CD4-positive, alpha-beta T cell treated with Interferon alpha-2 for 1 hour (primary cell): ENCODE data around the gene PTGIS.
"Not testable (repeated sequence)": the region's sequence is repeated elsewhere in the genome, so short reads cannot be mapped to it uniquely, and the experiment has no call there.

Source experiments
- DNase-seq, 2 donors: peaks; one replicate each; pipeline ENCODE4 v3.0.0-alpha.2; 2020 to 2022

Gene PTGIS

DNA sequence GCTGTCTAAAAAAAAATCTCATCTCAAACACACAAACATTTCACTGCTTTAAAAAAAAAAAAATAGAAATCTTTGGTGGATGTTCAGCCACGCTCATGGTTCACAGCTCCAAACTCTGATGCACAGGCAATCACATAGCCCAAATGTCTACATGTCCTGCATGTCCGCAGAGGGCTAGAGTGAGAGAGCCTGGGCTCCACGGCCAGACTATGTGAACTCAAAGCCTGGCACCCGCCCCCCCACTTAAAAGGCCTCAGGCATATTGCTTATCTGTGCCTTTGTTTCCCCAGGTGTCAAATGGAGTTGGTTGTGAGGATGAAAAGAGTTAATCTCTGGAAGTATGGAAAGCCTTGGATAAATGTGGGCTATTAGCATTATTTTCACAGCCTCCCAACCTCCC lies 10.5 kb upstream of the PTGIS start:
- DNase-seq, result no peak

DNA sequence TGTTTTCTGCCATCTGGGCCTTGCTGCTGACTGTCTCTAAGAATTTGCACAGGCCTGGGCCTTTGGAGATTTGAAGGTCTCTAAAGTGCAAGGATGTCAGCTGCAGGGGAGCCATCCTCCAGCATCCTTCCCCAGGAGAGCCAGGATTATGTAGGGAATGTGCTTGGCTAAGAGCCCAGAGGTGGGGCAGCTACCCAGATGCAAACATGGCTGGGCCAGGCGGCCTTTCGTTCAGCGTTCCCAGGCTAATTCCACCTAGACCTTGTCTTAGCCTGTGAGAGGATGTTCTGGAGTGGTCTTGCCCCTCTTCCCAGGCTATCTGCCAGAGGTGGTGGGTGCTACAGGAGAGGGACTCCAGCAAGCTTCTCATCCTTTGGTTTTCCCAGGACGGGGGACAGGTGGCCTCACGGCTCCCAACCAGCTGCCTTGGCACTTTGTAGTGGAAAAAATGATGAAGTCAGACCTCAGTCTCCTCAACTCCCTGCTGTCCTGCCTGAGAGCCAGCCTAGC lies 7.7 kb upstream of the PTGIS start:
- DNase-seq, result no peak

DNA sequence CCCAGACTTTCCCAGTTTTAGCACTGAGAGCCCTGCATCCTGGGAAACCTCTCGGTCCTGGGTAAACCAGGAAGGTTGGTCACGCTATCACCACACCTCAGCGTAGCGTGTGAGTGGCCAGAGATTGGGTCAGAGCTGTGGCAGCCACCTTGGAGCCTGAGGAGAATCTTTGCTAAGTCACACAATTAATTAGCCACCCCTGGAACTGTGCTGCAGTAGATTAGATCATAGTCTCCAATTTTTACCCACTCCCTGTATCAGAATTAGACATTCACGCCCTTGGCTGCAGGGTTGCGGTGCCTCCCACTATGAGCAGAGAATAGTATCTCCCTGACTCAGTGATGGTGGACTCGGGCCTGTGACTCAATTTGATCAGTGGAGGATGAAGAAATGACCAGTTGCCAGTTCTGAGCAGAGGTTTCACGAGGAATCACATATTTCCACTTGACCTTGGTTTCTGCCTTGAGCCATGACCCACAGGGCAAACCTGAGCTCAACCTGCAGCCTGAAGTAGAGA lies 6.0 kb upstream of the PTGIS start:
- DNase-seq, result no peak

DNA sequence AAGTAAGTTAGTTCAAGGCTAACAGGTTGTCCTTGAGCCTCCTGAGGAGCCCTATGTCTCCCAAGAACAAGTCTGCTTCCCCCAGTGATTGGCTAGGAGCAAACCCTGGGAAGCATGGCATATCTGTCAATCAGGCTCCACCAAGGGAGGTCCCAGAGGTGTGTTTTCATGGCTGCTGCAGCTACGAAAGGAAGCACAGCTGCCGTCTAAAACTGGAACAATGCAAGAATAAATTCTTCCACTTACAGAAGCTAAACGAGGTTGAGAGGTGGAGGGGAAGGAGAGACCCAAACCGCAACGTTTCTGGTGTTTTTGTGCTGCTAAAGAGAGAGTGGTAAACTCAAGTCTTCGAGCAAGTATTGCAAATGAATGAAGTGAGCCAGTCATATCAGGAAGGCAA lies 4.9 kb upstream of the PTGIS start:
- no peak for DNase-seq

DNA sequence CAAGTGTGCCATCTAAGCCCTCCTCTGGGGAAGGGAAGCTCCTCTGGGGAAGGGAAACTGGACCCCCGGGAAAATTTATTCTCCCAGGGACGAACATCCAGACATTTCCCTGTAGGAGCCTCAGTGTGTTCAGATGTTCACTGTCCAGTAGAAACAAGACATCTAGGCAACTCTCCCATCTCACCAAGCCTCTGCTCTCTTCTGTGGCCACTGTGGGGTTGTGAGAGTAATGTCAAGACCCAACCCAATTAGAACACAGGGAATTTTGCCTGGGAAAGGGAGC lies 3.6 kb upstream of the PTGIS start:
- no peak for DNase-seq

DNA sequence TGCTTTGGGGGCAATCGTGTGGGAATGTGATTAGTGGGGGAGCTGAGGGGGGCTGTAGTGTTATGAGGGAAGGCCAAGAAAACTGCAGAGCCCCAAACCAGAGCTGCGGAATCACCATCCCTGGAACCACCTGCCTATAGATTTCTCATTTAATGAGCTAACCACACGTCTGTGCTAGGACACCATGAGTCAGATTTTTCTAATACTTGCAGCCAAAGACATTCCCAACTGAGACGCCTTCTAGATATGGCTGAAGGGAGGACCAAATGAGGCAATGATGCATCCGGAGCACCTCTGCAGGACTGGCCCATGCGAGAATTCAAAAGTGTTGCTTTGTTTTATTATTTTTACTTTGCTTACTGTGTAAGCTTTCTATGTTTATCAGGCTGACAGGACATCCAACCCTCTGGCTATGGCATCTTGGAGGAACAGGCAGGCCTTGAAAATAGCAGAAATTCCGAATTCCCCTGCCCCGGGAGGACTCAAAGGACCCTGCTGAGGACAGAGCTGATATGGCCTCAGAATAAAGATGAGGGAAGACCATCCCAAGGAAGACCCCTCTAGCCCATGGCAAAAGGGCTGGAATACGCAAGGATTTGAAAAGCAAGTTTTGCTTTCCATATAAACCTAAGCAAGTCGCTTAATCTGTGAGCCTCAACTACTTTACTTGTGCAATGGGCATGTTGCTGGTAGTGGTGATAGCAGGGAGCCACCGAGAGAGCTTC lies 3.1 kb upstream of the PTGIS start:
- no peak for DNase-seq

DNA sequence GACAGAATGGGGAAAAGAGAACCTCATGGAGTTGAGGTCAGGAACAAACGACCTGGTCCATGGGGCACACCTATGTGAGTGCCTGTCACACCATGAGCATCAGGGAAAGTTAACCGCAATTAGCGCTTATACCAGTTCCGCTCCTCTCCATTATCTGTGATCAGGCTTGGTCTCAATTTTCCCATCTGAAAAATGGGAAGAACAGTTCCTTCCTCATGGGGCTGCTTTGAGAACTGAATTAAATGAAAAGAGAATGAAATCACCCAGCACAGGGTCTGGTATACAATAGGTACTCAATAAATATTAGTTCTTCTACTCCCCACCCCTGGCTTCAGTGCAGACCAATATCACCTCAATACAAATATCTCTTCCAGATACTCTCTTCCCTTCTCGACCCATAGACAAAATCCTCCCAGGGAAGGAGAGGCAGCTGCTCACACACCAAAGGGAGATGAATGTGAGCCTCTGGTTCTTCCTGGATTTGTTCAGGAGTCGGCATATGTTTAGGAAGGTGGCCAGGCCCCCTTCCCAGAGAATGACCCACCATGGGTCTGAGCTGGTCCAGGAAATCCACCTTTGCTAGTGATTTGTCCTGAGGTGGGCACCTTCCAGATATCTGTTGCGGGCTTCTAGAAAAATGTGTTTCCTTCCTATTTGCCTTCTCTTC lies 2.4 kb upstream of the PTGIS start:
- no peak for DNase-seq

DNA sequence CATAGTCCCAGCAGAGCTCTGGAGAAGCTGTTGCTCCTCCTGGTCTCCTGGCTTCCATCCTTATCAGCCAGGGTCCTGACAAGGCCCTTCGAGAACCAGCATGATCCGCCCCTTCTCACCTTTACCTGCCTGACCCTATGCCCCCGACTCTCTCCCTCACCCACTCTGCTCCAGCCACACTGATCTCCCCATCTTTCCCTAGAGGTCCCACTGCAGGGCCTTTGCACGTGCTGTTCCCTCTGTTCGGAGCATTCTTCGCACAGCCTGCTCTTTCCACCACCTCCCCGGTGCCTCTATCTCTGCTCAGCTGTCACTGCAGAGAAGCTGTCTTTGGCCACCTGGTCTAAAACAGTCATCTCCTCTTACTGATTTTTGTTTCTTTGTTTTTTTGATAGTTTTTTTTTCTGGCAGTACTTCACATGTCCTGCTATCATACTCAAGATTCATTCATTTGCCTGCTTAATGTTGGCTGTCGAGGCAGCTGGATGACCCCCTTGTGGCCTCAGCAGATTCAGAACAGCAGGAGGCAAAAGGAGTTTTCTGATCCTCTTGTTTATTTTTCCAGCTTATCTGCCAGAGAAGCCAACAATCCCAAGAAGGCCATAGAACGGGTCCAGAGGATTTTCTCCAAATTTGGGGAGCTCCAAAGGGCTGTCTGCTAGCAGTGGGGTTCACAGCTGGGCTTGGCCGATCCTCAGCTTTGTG lies 1.6 kb upstream of the PTGIS start:
- DNase-seq, result no peak

DNA sequence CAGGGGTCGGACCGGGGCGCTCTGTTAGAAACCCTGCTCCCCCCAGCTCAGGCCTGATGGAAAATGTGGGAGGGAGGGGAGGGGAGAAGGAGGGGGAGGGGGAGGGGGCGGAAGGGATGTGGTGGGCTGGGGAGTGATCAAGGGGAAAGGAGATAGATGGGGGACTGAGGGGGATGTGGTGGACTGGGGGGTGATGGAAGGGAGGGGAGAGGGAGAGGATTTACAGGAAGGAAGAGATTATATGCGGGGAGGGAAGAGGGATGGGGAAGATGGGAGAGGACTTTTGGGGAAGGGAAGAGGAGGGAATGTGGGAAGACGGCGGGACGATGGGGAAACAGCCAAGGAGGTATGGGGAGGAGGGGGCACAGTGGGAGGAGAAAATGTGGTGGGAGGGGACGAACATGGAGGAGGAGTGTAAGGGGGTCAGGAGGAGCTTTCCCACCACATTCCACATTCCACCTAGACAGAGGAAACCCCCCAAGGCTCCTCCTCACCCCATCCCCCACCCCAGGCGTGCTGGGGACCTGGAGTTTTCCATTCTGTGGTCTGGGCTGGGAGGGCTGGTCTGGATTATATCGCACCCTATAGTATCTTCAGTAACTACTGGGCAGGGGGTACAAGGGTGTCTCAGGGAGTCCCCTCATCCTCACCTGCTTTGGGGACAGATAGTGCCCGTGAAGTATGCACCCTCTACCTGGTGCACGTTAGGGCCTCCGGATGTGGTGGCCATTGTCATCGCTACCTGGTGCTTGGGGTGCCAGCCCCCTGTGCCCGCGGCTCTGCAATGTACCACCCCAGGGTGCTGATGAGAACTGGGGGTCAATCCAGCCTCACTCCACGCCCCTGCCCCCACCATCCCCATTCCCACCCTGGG lies 578 bp upstream of the PTGIS start:
- DNase-seq, result no peak

DNA sequence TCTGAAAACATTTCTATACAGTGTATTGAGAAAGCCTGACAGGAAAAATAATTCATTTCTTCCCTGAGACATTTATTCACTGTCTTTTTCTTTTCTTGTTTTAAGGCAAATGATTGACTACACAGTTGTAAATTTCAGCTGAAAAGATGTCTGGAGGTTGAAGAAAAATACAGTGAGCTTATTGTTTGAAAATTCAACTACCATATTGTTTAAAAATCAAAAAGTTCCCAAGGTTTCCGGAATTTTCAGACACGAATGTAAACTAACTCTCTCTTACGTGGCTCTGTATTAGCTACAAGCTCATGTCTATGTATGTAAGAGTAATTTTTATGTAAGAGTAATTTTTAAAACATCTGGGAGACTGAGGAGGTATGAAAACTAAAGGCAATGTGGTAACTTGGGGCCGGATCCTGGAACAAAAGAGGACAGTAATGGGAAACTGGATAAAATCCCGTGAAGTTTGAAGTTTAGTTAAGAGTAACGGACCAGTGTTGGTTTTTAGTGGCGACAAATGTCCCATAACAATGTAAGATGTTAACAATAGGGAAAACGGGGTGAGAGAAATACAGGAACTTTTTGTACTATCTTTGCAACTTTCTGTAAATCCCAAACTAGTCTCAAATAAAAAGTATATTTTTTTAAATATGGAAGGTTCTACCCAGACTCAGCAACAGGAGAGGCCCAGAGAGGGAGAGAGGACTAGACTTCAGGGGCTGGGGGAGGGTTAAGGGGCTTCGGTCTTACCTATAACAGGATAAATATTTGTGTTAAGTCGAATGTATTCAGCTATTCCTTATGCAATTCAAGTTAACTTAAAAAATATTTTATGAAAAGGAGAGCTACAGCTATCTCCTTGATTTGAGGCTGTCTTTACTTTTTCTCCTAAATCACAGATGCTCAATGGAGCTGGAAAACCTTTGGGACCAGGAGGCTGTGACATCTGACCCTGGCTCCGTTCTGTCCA lies 1.3 kb downstream of the PTGIS start:
- no peak for DNase-seq

DNA sequence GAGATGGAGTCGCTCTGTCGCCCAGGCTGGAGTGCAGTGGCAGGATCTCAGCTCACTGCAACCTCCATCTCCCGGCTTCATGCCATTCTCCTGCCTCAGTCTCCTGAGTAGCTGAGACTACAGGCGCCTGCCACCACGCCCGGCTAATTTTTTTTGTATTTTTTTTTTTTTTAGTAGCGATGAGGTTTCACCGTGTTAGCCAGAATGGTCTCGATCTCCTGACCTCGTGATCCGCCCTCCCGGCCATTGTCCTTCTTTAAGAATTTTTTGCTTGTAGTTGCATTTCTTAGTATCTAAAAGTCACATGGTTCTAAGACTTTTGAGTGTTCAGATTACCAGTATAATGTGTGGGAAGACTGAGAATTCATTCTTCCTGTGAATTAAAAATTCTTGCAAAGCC lies 2.9 kb downstream of the PTGIS start:
- DNase-seq, result not testable (repeated sequence)

DNA sequence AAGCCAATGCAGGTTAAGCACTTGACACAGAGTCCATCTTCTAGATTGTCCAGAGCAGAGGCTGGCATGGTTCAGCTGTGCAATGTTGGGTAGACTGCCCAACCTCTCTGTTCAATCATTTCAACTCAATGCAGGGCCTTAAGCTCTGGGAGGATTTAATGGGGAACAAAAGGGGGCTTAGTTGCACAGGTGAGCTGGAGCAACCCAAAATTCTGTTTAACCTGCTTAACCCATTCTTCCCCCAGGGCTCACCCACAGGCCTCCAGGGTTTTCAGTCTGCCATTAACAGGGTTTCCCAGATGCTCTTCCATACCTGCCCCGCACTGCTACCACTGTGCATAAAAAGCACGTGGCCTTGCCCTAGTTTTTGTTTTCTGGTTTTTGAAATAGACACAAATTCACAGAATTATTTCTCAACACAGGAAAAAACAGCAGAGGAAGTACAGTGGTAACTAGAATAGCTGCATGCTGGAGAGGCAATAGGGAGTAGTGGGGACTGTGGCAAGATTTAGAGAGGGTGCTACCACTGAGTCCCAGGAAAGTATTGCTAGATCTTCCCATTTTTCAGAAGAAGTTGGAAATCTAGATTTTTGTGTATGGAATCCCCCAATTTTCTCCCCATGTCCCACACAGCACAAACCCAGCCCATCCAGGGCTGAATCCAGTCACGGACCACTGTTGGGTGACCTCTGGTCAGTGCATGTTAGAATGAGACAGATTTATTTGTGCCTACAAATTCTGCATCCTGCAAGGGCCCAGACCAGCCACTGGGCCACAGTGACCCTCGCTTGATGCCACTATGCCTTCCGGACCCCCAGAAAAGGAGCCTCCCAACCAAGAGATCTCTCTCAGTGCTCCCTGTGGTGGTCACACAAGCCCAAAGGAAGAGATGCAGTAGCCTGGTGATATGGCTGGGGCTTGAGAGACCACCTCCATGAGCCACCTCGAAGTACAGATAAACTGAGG lies 4.6 kb downstream of the PTGIS start:
- DNase-seq, result no peak

DNA sequence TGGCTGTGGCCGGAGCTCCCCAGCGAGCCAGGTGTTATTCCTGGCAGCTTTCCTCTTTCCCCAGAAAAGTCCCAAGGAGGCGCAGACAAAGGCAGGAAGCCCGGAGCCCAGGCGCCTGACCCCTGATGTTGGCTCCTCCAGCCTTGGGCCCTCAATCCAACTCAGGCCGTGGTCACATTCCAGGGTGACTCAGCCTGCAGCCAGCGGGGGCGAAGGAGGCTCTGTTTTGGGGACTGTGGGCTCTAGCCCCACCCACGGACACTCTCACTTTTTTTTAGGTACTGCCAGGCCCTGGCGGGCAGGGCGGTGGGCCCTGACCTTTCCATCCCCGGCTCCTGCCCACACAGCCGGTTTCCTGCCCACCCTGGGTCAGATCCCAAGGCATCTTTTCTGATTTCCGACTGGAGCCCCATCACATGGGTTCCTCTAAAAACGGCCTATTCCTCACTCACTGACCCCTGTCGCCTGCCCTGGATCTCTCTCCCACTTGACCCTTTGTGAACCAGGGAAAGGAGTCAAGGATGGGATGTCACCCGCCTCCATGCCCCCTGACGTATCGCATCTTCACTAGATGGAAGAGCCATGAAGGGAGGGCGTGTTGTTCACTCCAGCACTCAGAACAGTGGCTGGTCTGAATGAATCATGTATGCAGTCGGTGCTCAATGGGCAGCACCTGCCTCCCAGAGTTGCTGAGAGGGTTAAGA lies 5.5 kb downstream of the PTGIS start:
- no peak for DNase-seq

DNA sequence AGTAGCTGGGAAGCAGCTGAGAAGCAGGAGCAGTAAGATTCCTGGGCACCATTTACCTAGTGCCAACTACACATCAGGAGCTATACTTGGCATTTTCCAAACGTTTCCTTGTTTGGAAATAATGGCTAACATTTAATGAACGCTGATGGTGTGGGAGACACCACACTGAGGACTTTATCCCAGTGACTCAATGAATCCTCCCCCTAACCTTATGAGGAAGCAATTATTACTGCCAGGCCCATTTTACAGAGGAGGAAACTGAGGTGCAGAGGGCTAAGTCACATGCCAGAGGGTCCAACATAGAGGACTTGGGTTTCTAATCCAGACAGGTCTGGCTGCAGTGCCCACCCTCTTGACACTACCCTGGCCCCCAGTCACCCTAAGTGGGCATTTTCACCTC lies 6.1 kb downstream of the PTGIS start:
- DNase-seq, result no peak

DNA sequence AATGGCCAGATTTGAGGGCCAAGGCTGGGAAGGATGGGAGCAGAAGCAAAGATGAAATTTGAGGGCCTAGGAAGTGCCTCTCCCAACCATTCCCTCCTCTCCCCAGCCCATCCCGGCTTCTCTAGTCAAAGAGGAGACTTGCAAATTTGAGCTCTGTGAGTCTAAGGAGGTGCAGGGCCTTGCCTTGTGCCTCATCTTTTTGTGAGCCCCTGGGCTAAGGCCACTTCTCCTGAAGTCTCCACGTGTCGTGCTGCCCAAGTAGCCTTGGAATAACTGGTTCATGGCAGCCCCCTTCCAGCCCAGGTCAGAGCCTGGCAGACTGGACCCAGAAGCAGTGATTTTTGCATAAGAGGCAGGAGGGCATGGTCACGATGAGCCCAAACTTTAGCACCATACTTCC lies 6.7 kb downstream of the PTGIS start:
- no peak for DNase-seq

DNA sequence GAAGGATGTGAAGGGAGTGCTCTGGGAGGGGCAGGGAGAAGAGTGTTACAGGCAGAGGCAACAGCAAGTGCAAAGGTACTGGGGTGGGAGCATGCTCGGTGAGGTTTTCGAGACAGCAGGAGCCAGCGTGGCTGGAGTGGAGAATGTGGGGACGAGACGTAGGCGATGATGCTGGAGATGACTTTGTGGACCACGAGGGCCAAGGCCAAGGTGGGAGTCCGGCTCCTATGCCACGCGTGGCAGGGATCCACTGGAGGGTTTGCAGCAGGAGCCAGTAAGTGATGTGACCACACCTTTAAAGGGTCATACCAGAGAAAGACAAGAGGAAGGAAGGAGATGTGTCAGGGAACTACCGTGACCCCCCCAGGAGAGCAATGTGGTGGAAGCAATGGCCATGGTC lies 7.3 kb downstream of the PTGIS start:
- DNase-seq, result no peak

DNA sequence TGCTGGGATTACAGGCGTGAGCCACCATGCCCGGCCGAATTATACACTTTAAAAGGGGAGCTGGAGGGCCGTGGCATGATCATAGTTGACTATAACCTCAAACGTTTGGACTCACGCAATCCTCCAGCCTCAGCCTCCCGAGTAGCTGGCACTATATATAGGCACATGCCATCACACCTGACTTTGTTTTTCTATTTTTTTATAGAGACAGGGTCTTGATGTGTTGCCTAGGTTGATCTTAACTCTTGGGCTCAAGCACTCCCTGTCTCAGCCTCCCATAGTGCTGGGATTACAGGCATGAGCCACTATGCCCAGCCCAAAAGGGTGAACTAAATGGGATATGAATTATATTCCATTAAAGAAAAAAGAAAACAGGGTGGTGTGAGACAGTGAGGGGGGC lies 7.8 kb downstream of the PTGIS start:
- DNase-seq, result no peak

DNA sequence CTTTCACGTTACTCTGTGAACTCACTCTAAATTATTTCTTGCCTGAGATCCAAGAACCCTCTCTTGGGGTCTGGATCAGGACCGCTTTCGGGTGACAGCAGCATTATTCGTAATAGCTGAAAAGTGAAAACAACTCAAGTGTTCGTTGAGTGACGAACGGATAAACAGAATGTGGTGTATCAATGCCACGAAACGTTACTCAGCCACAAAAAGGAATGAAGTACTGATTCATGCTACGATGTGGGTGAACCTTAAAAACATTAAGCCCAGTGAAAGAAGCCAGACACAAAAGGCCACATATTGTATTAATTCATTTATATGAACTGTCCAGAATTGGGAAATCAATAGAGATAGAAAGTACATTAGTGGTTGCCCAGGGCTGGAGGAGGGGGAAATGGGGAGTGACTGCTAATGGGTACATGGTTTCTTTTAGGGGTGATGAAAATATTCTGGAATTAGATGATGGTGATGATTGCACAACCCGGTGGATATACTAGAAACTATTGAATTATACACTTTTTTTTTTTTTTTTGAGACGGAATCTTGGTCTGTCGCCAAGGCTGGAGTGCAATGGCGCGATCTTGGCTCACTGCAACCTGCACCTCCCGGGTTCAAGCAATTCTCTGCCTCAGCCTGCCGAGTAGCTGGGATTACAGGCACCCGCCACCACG lies 8.4 kb downstream of the PTGIS start:
- DNase-seq, result no peak

DNA sequence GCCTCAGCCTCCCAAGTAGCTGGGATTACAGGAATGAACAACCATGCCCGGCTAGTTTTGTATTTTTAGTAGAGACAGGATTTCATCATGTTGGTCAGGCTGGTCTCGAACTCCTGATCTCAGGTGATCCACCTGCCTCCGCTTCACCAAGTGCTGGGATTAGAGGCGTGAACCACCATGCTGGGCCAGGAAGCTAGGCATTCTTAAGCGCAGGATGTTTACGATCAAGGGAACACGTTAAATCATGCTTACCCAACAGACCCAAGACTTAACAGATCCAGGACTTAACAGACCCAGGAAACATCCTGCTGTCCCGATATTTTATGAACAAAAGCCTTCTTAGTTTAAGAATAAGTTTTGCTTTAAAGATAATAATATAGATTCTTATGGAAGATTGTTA lies 9.1 kb downstream of the PTGIS start:
- no peak for DNase-seq
